ENCODE results near the gene C19orf44. TPM values are rescaled to one million over a fixed set of nuclear protein-coding genes. Genes with fewer than 3 reads are reported as not detected.
A peak's percentile ranks its signal among the peaks of the same experiment; 100 is the strongest.
"Not testable (repeated sequence)": the region's sequence is repeated elsewhere in the genome, so short reads cannot be mapped to it uniquely, and the experiment has no call there.

C19orf44 gene
- total RNA-seq, 1 donor from 2014 or later = 6.7 TPM

DNA sequence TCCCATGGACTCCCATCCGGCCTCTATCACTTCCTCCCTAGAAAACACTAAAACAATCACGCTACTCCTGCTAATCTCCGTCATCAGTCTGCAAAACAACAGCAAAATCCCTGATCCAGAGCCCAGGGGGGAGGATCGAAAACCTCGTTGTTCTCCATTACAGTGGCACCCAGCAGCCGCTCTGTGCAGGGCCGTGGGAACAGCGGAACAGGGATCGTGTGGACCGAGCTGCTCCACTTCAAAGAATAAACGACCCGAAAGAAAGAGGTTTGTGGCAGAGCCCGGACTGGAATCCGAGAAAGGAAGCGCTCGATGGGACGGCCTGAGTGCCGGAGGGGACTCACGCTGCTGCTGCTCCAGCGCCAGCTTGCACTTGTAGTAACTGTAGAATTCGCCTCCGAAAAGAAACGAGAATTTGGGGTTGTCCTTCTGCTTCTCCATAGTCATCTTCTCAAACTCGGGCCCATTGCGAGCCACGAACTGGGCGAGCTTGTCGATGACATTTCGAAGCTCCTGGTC lies 45.4 kb downstream of the C19orf44 start:
- TF ChIP-seq, protein P1, sequence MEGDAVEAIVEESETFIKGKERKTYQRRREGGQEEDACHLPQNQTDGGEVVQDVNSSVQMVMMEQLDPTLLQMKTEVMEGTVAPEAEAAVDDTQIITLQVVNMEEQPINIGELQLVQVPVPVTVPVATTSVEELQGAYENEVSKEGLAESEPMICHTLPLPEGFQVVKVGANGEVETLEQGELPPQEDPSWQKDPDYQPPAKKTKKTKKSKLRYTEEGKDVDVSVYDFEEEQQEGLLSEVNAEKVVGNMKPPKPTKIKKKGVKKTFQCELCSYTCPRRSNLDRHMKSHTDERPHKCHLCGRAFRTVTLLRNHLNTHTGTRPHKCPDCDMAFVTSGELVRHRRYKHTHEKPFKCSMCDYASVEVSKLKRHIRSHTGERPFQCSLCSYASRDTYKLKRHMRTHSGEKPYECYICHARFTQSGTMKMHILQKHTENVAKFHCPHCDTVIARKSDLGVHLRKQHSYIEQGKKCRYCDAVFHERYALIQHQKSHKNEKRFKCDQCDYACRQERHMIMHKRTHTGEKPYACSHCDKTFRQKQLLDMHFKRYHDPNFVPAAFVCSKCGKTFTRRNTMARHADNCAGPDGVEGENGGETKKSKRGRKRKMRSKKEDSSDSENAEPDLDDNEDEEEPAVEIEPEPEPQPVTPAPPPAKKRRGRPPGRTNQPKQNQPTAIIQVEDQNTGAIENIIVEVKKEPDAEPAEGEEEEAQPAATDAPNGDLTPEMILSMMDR (IDR thresholded peaks at IDR 0.05) = no peak
- ATAC-seq = no peak
- no peaks in the 10 kb centered on the region for H3K27me3 ChIP-seq
- DNase-seq = no peak
- peak overlapping the region; percentile 90 for H3K27ac ChIP-seq
- intact Hi-C loops (cut with DNase I) = no loop called here
- peaks cover 31% of the 10 kb centered on the region for H3K4me1 ChIP-seq
- no peaks in the 10 kb centered on the region for H3K9me3 ChIP-seq
- H3K36me3 ChIP-seq = peaks cover 21% of the 10 kb centered on the region
- peak overlapping the region; percentile 90 for H3K4me3 ChIP-seq

DNA sequence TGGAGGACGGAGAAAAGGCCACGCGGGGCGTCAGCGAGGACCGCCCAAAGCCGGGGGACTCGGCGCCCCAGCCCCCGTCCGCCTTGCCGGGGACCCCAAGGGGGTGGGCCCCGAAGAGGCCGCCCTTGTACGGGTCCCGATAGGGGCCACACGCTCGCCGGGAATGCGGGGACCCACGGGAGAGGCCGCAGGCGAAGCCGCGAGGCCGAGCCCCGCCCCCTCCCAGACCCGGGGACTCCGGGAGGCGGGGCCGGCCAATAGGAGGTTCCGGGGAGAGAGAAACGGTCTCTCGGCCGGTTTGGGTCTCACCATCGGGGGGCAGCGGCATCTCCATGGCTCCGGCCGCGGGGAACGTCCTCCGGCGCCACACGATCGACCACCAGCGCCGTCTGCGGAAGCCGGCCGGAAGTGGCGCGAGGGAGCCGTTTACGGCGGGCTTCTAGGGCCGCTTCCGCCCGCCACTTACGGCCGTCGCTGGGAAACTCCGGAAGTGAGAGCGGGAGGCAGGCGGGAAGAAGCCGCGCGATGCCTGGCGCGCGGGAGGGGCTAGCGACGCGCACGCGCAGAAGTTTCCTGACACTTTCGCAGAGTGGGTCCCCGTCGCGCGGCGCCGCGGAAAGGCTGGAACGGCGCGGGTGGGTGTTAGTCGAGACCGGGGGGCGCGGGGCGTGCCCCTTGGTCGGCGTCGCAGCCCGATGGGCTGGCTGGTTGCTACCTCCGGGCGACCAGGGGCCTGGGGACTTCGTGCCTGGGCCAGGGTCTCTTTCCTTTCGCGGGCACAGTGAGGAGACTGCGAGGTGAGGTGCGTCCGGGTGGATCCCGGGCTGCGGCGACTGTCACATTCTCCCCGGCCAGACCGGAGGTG lies 46.1 kb downstream of the C19orf44 start, which contains the start of gene CHERP:
TSS of gene CHERP (minus strand) at position 393 of the 865 bp plus-strand sequence. CDS start at position 334, 59 bp downstream.
- Histone ChIP-seq H3K27ac (peak within 1 kb of the TSS; percentile 90), H3K4me1 (peaks cover 31% of the 10 kb centered on the region), H3K4me3 (peak within 1 kb of the TSS; percentile 90), H3K9me3 (no peaks in the 10 kb centered on the region), H3K27me3 (no peaks in the 10 kb centered on the region), H3K36me3 (peaks cover 15% of the 10 kb centered on the region)
- DNase-seq = peak; percentile 97
- TF ChIP-seq, protein P1 (IDR thresholded peaks at IDR 0.05) = no peak
- ATAC-seq = peak; percentile 99
- intact Hi-C loops (cut with DNase I) = no loop called here

DNA sequence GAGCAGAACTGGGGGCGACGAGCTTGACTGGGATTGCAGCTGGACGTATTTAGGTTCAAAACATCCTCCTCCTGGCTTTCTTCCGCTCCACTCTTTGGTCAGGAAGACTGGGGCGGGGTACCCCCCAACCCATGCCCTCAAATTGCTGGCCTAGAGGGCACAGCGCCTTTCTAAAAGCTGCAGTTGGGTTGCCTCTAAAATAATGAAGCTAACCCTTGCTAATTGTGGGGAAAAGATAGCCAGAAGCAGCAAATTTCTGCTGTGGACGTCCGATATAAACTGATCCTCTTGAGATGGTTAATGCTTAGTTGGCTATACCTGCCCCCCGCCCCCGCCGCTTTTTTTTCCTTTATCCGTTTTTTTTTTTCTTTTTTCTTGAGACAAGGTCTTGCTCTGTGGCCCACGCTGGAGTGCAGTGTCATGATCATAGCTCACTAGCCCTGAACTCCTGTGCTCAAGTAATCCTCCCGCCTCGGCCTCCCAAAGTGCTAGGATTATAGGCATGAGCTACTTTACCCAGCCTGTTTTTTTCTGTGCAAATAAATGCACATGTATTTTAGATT lies 46.8 kb downstream of the C19orf44 start:
- H3K36me3 ChIP-seq = peaks cover 8% of the 10 kb centered on the region
- H3K27me3 ChIP-seq = no peaks in the 10 kb centered on the region
- no peaks in the 10 kb centered on the region for H3K9me3 ChIP-seq
- intact Hi-C loops (cut with DNase I) = no loop called here
- no peak for DNase-seq
- ATAC-seq = no peak
- H3K4me3 ChIP-seq = peak overlapping the region; percentile 90
- peaks cover 31% of the 10 kb centered on the region for H3K4me1 ChIP-seq
- H3K27ac ChIP-seq = peak overlapping the region; percentile 90
- TF ChIP-seq, protein P1 (IDR thresholded peaks at IDR 0.05) = no peak

DNA sequence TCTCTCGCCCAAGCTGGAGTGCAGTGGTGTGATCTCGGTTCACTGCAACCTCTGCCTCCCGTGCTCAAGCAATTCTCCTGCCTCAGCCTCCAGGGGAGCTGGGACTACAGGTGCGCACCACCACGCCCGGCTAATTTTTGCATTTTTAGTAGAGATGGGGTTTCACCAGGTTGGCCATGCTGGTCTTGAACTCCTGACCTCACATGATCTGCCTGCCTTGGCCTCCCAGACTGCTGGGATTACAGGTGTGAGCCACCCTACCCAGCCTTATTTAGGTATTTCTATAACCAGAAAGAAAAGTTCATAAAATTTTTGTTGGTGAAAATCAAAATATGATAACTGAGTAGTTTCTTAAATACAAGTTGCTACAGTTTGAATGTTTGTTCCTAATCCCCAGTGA lies 47.5 kb downstream of the C19orf44 start:
- H3K4me3 ChIP-seq; DNase-seq; H3K36me3 ChIP-seq; H3K9me3 ChIP-seq; H3K27ac ChIP-seq; H3K27me3 ChIP-seq; intact Hi-C loops (cut with DNase I); ATAC-seq: not testable (repeated sequence)
- peaks cover 31% of the 10 kb centered on the region for H3K4me1 ChIP-seq

DNA sequence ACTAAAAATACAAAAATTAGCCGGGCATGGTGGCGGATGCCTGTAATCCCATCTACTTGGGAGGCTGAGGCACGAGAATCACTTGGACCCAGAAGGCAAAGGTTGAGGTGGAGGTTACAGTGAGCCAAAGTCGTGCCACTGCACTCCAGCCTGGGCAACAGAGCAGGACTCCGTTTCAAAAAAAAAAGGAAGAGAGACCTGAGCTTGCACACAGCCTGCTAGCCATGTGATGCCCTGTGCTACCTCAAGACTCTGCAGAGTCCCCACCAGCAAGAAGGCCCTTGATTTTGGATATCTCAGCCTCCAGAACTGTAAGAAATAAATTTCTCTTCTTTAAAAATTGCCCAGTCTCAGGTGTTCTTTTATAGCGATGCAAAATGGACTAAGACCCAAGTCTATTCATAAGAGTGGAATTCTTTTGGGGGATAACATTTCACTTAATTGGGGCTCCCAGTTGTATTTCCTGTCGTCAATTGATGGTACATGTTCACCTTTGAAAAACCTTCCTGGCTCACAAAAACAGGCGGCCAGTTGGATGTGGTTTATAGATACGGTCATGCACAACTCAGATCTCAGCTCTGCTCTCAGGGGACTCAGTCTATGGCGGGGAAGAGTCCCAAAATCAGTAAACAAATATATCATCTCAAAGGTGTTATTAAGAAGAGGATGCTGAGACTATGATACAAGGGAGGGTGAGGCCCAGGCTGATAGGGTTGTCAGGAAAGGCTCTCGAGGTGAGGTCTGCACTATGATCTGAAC lies 48.5 kb downstream of the C19orf44 start:
- no peak overlapping the region for H3K27ac ChIP-seq
- H3K4me3 ChIP-seq = no peak overlapping the region
- H3K27me3 ChIP-seq = no peaks in the 10 kb centered on the region
- TF ChIP-seq, protein P1 (IDR thresholded peaks at IDR 0.05) = no peak
- H3K4me1 ChIP-seq = peaks cover 30% of the 10 kb centered on the region
- ATAC-seq (no peak), DNase-seq (no peak)
- intact Hi-C loops (cut with DNase I) = no loop called here
- H3K9me3 ChIP-seq = no peaks in the 10 kb centered on the region
- peaks cover 3% of the 10 kb centered on the region for H3K36me3 ChIP-seq
